Activated T-helper 2 cell treated with anti-CD3 and anti-CD28 coated beads, Interferon-gamma antibody, Interleukin-2, Interleukin-4, amounts not matched to agents 10 μg/mL and 5 μg/mL and 100 μg/mL, durations not matched to agents 14 hours and 24 hours and 36 hours (primary cell): Measurements from ENCODE around the gene UEVLD. TPM values are rescaled to one million over a fixed set of nuclear protein-coding genes. Genes with fewer than 3 reads are reported as not detected.
A peak's percentile ranks its signal among the peaks of the same experiment; 100 is the strongest.

Source experiments
- DNase-seq: peaks from one replicate; pipeline ENCODE4 v3.0.0; 2021; ENCODE audit warnings: low spot score
- H3K27ac Mint-ChIP-seq: one replicate; pipeline ENCODE4 v1.8.0; 2021; ENCODE audit warnings: mixed read lengths
- H3K27me3 Mint-ChIP-seq: one replicate; pipeline ENCODE4 v1.8.0; 2021; ENCODE audit warnings: low read depth, mixed read lengths
- H3K36me3 Mint-ChIP-seq: one replicate; pipeline ENCODE4 v1.8.0; 2021; ENCODE audit warnings: low read depth, mixed read lengths
- H3K4me1 Mint-ChIP-seq: one replicate; pipeline ENCODE4 v1.8.0; 2021; ENCODE audit warnings: low read depth, mixed read lengths
- H3K4me3 Mint-ChIP-seq: one replicate; pipeline ENCODE4 v1.8.0; 2021; ENCODE audit warnings: low read depth, mild to moderate bottlenecking, moderate library complexity, mixed read lengths
- H3K9me3 Mint-ChIP-seq: one replicate; pipeline ENCODE4 v1.8.0; 2021; ENCODE audit warnings: mixed read lengths
- intact Hi-C: fragments of 100-400 bp; cut with micrococcal nuclease; formaldehyde crosslinking; loops from one replicate; pipeline ENCODE4 v1.15.1; 2023
- total RNA-seq: library from RNA; stranded (reverse); gene quantifications from 2 replicates; pipeline ENCODE4 v1.2.3, GENCODE V29; 2022

Gene UEVLD
- total RNA-seq, 1 donor from 2014 or later = 32.7 TPM

DNA sequence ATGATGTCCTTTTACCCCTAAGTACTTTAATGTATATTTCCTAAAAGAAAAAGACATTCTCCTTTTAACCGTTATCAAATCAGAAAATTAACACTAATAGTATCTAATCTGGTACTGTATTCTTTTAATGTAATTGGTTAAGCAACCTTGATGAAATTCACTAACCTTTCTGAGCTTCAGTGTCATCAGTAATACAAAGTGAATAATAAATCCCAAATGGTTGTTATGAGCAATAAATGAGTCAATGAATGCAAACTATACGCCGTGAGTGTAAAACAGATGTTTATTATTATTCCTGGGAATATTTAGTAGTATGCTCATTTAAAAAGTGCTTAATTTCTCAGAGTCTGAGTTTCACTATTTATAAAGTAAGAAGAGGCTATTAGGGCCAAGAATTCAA lies 21.5 kb downstream of the UEVLD start:
- DNase-seq = no peak
- no peak overlapping the region for H3K4me3 Mint-ChIP-seq
- intact Hi-C loops = no loop called here
- peaks cover 28% of the 10 kb centered on the region for H3K36me3 Mint-ChIP-seq
- no peaks in the 10 kb centered on the region for H3K27me3 Mint-ChIP-seq
- H3K4me1 Mint-ChIP-seq = peaks cover 2% of the 10 kb centered on the region
- H3K9me3 Mint-ChIP-seq = no peaks in the 10 kb centered on the region
- H3K27ac Mint-ChIP-seq = no peak overlapping the region

DNA sequence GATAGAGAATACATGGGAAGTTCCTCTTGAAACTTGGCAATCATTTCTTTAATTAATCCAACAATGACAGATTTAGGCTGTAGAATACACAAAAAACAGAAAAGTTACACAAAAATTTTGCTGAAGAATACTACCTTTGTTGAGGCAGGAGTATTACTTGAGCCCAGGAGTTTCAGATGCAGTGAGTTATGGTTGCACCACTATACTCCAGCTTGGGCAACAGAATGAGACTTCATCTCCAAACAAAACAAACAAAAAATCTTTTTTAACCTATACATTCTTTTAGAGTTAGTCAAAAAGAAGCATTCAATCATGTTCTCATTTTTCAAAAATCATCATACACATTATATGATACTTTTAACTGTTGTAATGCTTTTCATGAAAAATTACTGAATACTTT lies 22.1 kb downstream of the UEVLD start:
- DNase-seq = no peak

DNA sequence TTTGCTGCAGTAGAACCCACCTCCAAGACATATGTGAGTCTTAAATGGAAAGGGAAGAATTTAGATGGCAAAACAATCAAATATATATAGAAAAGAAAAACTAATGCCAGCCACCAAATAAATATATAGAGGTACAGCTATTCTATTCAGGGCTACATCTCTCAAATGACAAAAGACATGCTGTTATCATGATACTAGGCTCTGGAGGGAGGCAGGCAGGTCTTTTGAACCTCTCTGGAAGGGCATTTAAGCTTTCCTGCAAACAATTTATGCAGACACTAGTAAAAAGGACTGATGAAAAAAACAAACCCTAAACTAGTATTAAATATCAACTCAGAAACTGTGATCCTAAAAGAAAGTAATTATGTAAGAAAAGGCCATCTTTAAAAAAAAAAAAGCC lies 24.4 kb downstream of the UEVLD start:
- H3K4me3 Mint-ChIP-seq = no peak overlapping the region
- peaks cover 2% of the 10 kb centered on the region for H3K4me1 Mint-ChIP-seq
- no peak overlapping the region for H3K27ac Mint-ChIP-seq
- DNase-seq = no peak
- H3K27me3 Mint-ChIP-seq = no peaks in the 10 kb centered on the region
- H3K9me3 Mint-ChIP-seq = no peaks in the 10 kb centered on the region
- intact Hi-C loops = no loop called here
- peaks cover 27% of the 10 kb centered on the region for H3K36me3 Mint-ChIP-seq

More for the DNA sequence above, 22.1 kb downstream of the UEVLD start:
- intact Hi-C loops = no loop called here
- H3K4me1 Mint-ChIP-seq = peaks cover 2% of the 10 kb centered on the region
- no peak overlapping the region for H3K27ac Mint-ChIP-seq
- no peaks in the 10 kb centered on the region for H3K9me3 Mint-ChIP-seq
- no peaks in the 10 kb centered on the region for H3K27me3 Mint-ChIP-seq
- no peak overlapping the region for H3K4me3 Mint-ChIP-seq
- peaks cover 26% of the 10 kb centered on the region for H3K36me3 Mint-ChIP-seq

DNA sequence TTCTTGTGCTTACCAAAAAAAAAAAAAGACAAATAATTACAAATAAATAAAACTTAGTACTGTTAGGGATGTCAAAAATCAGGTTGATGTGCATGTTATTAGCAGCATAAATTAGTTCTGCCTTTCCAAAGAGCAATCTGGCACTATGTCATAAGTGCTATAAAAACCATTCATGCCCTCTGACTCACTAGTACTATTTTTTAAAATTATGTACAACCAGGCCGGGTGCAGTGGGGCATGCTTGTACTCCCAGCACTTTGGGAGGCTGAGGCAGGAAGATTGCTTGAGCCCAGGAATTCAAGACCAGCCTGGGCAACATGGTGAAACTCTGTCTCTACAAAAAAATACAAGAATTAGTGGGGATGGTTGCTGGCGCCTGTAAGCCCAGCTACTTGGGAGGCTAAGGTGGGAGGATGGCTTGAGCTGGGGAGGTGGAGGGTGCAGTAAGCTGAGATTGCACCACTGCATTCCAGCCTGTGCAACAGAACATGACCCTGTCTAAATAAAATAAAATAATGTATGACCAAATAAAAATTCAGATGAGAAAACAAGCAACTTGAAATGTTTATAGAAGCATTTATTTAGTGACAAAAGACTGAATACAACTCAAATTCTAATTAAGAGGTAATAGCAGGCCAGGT lies 25.3 kb downstream of the UEVLD start:
- intact Hi-C loops = no loop called here
- Mint-ChIP-seq H3K4me1 (peaks cover 2% of the 10 kb centered on the region), H3K27me3 (no peaks in the 10 kb centered on the region), H3K27ac (no peak overlapping the region), H3K9me3 (no peaks in the 10 kb centered on the region), H3K36me3 (peaks cover 27% of the 10 kb centered on the region), H3K4me3 (no peak overlapping the region)
- no peak for DNase-seq

DNA sequence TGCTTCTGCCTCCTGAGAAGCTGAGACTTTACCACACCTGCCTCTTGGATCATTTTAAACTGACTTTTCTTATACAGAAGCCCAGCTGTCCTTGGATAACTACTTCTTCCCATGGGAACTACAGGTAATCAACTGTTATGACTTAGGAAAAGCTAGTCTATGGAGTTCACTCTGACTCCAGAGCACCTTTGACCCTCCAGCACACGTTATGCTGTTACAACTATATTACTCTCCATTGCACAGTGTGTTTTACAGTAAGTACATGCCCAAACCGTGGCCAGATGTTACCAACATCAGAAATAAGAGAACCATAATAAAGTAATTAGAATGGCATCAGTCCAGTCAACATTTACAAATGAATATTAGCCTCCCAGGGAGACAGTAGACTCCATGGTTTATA lies 40.5 kb downstream of the UEVLD start:
- Mint-ChIP-seq H3K27me3 (no peaks in the 10 kb centered on the region), H3K9me3 (no peaks in the 10 kb centered on the region), H3K4me3 (no peak overlapping the region), H3K36me3 (peaks cover 32% of the 10 kb centered on the region), H3K27ac (no peak overlapping the region), H3K4me1 (no peaks in the 10 kb centered on the region)
- no peak for DNase-seq
- intact Hi-C loops = no loop called here

DNA sequence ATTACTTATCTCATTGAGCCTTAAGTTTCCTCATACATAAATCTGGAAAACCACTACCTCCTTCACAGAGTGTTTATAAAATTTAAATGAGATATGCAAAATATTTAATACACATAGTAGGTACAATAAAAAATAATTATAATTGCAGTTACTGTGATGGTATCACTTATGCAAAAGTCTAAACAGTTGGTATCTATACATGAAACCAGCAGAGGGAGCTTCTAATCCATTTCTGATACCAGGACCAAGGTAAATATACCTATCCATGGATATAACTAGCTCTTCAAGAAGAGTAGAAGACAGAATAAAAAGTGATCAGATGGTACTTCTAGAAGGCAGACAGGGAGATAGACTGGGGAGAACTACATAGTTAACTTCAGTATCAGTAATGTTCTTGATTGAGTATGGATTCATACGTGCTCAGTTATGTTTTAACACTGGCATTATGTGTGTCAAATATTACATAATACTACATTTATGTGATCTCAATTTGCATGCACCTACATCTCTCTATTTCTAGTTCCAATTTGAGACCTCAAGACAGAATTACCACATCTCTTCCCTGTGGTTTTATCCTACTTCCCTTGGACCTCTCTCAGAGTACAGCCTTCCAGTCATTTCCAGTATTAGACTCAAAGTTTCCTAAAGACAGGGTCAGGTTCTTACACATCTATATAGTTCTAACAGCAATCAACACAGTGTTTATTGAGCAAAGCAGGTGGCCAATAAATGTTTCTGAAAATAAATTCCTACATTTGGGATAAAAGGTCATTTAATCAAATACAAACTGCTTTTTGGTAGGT lies 48.1 kb downstream of the UEVLD start:
- no peak for DNase-seq
- intact Hi-C loops = loop anchor here (1.0 to 5.0 kb wide), 4 partner anchors 52 to 224 kb away; no protein-coding TSS in a partner anchor

DNA sequence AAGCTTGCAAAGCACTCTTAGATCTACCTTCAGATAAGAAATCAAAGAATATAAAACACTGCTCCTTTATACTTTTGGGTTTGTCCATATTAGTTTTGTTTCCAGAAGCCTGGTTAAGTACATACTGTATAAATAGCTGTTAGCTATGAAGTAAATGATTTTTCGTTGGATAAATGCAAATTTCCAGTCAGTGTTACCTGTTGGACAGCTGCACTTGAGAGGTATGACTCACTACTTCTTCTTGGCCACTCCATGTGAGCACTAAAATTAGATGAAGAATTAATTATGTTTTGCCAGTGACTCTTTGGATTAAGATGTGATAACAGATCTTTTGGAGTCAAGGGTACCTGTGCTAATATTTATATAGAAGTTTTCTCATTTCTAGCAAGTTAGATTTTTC lies 52.3 kb downstream of the UEVLD start:
- peaks cover 11% of the 10 kb centered on the region for H3K36me3 Mint-ChIP-seq
- no peak overlapping the region for H3K27ac Mint-ChIP-seq
- H3K9me3 Mint-ChIP-seq = no peaks in the 10 kb centered on the region
- no peak overlapping the region for H3K4me3 Mint-ChIP-seq
- intact Hi-C loops = no loop called here
- no peak for DNase-seq
- peaks cover 8% of the 10 kb centered on the region for H3K4me1 Mint-ChIP-seq
- H3K27me3 Mint-ChIP-seq = no peaks in the 10 kb centered on the region

More for the DNA sequence above, 48.1 kb downstream of the UEVLD start:
- Mint-ChIP-seq H3K4me3 (no peak overlapping the region), H3K4me1 (peaks cover 6% of the 10 kb centered on the region), H3K9me3 (no peaks in the 10 kb centered on the region), H3K27ac (no peak overlapping the region), H3K27me3 (no peaks in the 10 kb centered on the region), H3K36me3 (peaks cover 22% of the 10 kb centered on the region)

DNA sequence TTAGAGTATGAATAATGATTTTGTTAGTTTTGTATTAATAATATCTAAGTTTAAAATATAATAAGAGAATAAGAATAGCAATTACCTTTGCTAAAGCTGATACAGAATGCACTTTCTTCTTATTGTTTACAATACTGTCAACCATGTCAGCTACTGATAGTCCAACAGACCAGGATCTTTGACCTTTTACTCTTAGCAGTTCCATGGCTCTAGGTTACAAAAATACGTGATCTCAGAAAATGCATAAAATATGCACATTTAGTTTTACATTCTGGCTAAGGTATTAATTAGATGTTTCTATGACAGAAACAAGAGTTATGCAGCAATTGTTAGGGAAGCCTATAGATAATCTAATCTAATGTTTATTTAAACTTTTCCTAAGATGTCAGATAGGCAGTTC lies 54.3 kb downstream of the UEVLD start:
- H3K4me1 Mint-ChIP-seq = peaks cover 6% of the 10 kb centered on the region
- H3K36me3 Mint-ChIP-seq = peaks cover 6% of the 10 kb centered on the region

DNA sequence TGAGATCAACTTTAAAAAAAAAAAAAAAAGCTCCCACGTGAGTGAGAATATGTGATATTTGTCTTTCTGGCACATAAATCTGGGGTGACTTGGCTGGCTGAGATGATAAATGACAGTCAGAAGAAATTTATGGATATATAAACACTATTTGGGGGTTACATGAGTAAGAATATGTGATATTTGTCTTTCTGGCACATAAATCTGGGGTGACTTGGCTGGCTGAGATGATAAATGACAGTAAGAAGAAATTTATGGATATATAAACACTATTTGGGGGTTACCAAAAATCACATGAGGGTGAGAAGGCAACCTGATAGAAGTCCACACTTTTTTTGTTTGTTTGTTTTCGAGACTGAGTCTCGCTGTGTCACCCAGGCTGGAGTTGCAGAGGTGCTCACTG lies 55.2 kb downstream of the UEVLD start:
- DNase-seq = no peak
- Mint-ChIP-seq H3K9me3 (no peaks in the 10 kb centered on the region), H3K4me3 (no peak overlapping the region), H3K27ac (no peak overlapping the region), H3K36me3 (peaks cover 9% of the 10 kb centered on the region), H3K27me3 (no peaks in the 10 kb centered on the region), H3K4me1 (peaks cover 8% of the 10 kb centered on the region)
- intact Hi-C loops = no loop called here

More for the DNA sequence above, 54.3 kb downstream of the UEVLD start:
- Mint-ChIP-seq H3K27me3 (no peaks in the 10 kb centered on the region), H3K4me3 (no peak overlapping the region), H3K9me3 (no peaks in the 10 kb centered on the region), H3K27ac (no peak overlapping the region)
- intact Hi-C loops = no loop called here
- DNase-seq = no peak

DNA sequence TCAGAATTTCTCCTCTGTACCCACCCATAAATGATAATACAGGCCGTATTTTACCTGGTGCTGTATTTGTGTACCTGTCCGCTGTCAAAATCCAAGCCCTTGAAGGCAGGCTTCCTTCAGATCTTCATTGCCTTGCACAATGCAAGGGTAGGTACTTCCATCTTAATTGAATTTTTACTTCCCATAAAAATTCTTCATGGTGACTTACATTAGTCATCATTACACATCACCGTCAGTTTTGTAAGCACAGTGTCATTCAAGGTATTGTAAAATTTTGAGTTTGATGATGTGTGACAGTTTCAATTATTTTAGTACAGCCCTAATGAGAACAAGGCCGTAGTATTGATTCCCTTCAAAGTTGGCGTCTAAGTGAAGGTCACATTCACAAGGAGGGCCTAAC lies 61.0 kb downstream of the UEVLD start:
- Mint-ChIP-seq H3K27me3 (no peaks in the 10 kb centered on the region), H3K36me3 (peaks cover 18% of the 10 kb centered on the region), H3K27ac (peak overlapping the region; percentile 98), H3K4me3 (peak overlapping the region; percentile 97), H3K4me1 (peaks cover 25% of the 10 kb centered on the region), H3K9me3 (no peaks in the 10 kb centered on the region)
- DNase-seq = no peak
- intact Hi-C loops = loop anchor here (2.0 to 10.0 kb wide), 7 partner anchors 89 to 513 kb away; partner anchors contain the start of genes GTF2H1, HPS5 and SERGEF

DNA sequence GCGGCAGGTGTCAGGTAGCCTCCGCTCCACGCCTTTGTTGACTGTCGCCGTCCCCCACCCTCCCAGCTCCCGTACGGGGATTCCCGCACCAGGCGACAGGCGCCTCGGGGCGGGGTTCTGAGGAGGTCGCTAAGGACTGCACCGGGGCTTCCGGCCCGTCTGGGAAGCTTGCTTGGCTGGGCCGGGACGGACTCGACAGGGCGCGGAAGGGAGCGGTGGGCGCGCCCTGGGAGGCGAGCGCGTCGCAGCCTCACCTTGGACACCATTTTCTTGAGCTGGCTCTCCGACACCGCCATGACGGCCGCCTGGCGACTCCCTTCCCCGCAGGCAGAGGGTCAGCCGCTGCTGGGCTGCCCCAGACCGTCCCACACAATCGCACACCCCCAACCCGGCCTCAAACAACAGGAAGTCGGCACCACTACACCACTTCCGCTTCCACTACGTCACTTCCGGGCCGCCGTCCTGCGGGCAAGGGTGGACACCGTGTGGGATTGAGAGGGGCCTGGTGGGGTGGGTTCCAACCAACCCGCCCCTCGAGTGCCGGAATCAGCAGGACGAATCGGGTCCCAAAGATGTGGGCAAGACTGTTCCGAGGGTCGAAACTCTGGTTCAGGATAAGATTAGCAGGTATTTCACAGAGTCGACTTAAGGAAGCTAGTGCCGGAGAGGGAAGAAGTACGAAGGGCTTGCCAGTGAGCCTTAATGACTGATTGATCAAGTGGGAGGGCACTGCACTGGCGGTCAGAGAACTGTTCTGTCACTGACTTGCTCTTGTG lies 61.8 kb downstream of the UEVLD start, which contains the start of gene TSG101:
TSG101 (minus strand) TSS at position 422 of the 776 bp plus-strand sequence; CDS start at position 296, 126 bp downstream.
- Mint-ChIP-seq H3K36me3 (peaks cover 26% of the 10 kb centered on the region), H3K27ac (peak within 1 kb of the TSS; percentile 98), H3K4me1 (peaks cover 30% of the 10 kb centered on the region), H3K4me3 (peak within 1 kb of the TSS; percentile 97), H3K9me3 (no peaks in the 10 kb centered on the region), H3K27me3 (no peaks in the 10 kb centered on the region)
- peak; percentile 90 for DNase-seq
- intact Hi-C loops = loop anchor here (1.0 to 10.0 kb wide), 11 partner anchors 62 to 512 kb away; partner anchors contain the start of genes GTF2H1, HPS5, LDHA and SERGEF

DNA sequence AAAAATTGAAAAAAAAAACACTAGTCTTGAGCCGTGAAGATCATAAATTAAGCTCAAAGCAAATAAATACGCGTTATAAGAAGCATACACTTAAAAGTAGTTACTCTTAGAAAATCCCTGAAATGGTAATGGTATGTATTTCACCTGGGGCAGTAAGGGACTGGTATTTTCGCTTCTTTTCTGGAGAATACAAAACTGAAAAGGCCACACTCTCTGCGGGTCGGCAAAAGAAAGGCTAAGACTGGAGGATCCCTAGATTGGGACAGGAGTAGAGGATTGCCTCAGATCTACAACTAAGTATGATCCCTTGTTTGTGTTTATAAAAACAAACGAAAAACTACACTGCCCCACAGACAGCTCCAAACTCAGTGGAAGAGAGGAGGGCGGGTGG lies 62.4 kb downstream of the UEVLD start:
- no peak for DNase-seq
- Mint-ChIP-seq H3K4me1 (peaks cover 27% of the 10 kb centered on the region), H3K27me3 (no peaks in the 10 kb centered on the region), H3K4me3 (peak overlapping the region; percentile 97), H3K9me3 (no peaks in the 10 kb centered on the region), H3K36me3 (peaks cover 21% of the 10 kb centered on the region), H3K27ac (peak overlapping the region; percentile 98)
- intact Hi-C loops = loop anchor here (1.0 to 10.0 kb wide), 11 partner anchors 62 to 511 kb away; partner anchors contain the start of genes GTF2H1, HPS5, LDHA and SERGEF
